Activated gamma-delta T cell (primary cell): Measurements from ENCODE around the gene MED20.
"Not testable (repeated sequence)": the region's sequence is repeated elsewhere in the genome, so short reads cannot be mapped to it uniquely, and the experiment has no call there.

Experiments used
- DNase-seq: peaks from one replicate; lab custom pipeline; 2025; lab: John Stamatoyannopoulos, UW
- total RNA-seq, 2 donors: gene quantifications; one replicate each; lab custom pipeline; 2026; lab: John Stamatoyannopoulos, UW

Gene MED20
- total RNA-seq, result 7.9 to 9.6 reads per million in 2 donors

- DNase-seq, result peak; percentile 77
Measured at GRCh38 chr6:41920921-41921711, at the start of gene MED20, which contains the start of gene BYSL. TSS of gene MED20 (minus strand) at chr6:41921139. CDS start at chr6:41921018, 121 bp downstream. TSS of gene BYSL (plus strand) at chr6:41921499. CDS start at chr6:41921563, 64 bp downstream.

GRCh38 chr6:41970436-41970846 is 49.5 kb upstream of the MED20 start:
- no peak for DNase-seq

- DNase-seq, result no peak
Measured at GRCh38 chr6:41967312-41968287, 46.7 kb upstream of the MED20 start.

- no peak for DNase-seq
Measured at GRCh38 chr6:41966961-41967311, 46.0 kb upstream of the MED20 start.

GRCh38 chr6:41966214-41966920 is 45.4 kb upstream of the MED20 start:
- no peak for DNase-seq

- no peak for DNase-seq
Measured at GRCh38 chr6:41965429-41966213, 44.7 kb upstream of the MED20 start.

- no peak for DNase-seq
Measured at GRCh38 chr6:41964201-41964887, 43.4 kb upstream of the MED20 start.

- no peak for DNase-seq
Measured at GRCh38 chr6:41963371-41963770, 42.4 kb upstream of the MED20 start.

- DNase-seq, result no peak
Measured at GRCh38 chr6:41960028-41960427, 39.1 kb upstream of the MED20 start.

GRCh38 chr6:41958022-41958856 is 37.3 kb upstream of the MED20 start:
- no peak for DNase-seq

GRCh38 chr6:41957117-41957516 is 36.2 kb upstream of the MED20 start:
- no peak for DNase-seq

GRCh38 chr6:41955412-41955811 is 34.5 kb upstream of the MED20 start:
- no peak for DNase-seq

GRCh38 chr6:41954668-41955067 is 33.7 kb upstream of the MED20 start:
- no peak for DNase-seq

- DNase-seq, result no peak
Measured at GRCh38 chr6:41947581-41948220, 26.8 kb upstream of the MED20 start.

GRCh38 chr6:41943456-41943855 is 22.5 kb upstream of the MED20 start:
- DNase-seq, result no peak

GRCh38 chr6:41942882-41943281 is 21.9 kb upstream of the MED20 start:
- DNase-seq, result not testable (repeated sequence)

GRCh38 chr6:41942067-41942851 is 21.3 kb upstream of the MED20 start:
- DNase-seq, result no peak
